GM12875 (cell line): Measurements from ENCODE around the gene GARIN5B.

ENCODE experiments used
- H3K4me3 ChIP-seq: one replicate; pipeline ENCODE4 v1.5.1; 2011; ENCODE audit warnings: low read depth, low read length, control low read depth
- CTCF ChIP-seq: IDR thresholded peaks from 2 replicates; pipeline ENCODE4 v1.5.1; 2011; ENCODE audit warnings: low read depth, mild to moderate bottlenecking, control low read depth, inconsistent platforms, low read length, moderate library complexity, borderline replicate concordance; ENCODE audit not compliant: insufficient read depth

Gene GARIN5B

GRCh38 chr19:55358493-55358892 is 4.6 kb downstream of the GARIN5B start:
- no peak overlapping the region for H3K4me3 ChIP-seq
- TF ChIP-seq CTCF = no peak

- TF ChIP-seq CTCF = no peak
- no peak overlapping the region for H3K4me3 ChIP-seq
Measured at GRCh38 chr19:55355213-55355821, 7.7 kb downstream of the GARIN5B start.

- no peak within 1 kb of the TSS for H3K4me3 ChIP-seq
Measured at GRCh38 chr19:55354698-55355212, 8.3 kb downstream of the GARIN5B start, which contains the start of gene COX6B2. COX6B2 (minus strand) TSS chr19:55354719; CDS start chr19:55354521, 198 bp downstream.

GRCh38 chr19:55353803-55354697 is 9.0 kb downstream of the GARIN5B start:
- no peak overlapping the region for H3K4me3 ChIP-seq
- TF ChIP-seq CTCF = no peak

More at GRCh38 chr19:55354698-55355212, 8.3 kb downstream of the GARIN5B start, which contains the start of gene COX6B2:
- no peak for TF ChIP-seq CTCF

GRCh38 chr19:55353356-55353802 is 9.7 kb downstream of the GARIN5B start:
- H3K4me3 ChIP-seq = no peak overlapping the region
- TF ChIP-seq CTCF = no peak

- no peak overlapping the region for H3K4me3 ChIP-seq
- TF ChIP-seq CTCF = no peak
Measured at GRCh38 chr19:55352549-55353145, 10.4 kb downstream of the GARIN5B start.

- H3K4me3 ChIP-seq = no peak overlapping the region
Measured at GRCh38 chr19:55352040-55352439, 11.0 kb downstream of the GARIN5B start.

More at GRCh38 chr19:55352040-55352439, 11.0 kb downstream of the GARIN5B start:
- no peak for TF ChIP-seq CTCF
